Measurements from ENCODE around the gene DYRK1B. TPM values are rescaled to one million over a fixed set of nuclear protein-coding genes. Genes with fewer than 3 reads are reported as not detected.

Gene DYRK1B
- total RNA-seq, 1 donor from 2014 or later, result 31.7 TPM

DNA sequence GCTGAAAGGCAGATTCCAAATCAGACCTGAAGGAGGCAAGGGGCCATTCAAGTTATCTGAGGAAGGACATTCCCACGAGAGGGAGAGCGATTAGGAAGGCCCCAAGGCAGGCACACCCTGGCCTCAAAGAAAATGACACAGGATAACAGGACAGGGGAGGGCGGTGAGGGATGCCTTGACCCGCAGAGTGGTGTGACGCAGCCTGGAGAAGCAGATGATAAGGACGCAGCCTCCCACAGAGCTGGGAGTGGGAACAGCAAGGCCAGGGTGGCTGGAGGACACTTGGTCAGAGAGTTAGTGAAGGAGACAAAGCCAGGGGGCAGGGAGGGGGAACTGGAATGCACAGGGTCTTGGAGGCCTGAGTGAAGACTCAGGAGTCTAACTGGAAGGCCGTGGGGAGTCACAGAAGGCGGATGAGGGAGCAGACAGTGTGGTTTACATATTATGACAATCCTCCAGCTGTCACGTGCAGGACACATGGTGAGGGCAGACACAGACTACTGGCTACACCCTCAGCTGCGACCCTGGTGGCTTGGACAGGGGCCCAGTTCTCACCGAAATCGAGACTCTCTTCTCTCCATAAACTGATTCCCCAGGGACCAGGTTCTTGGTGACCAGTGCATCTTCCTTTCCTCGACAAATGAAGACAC is 5.8 kb upstream of the DYRK1B start:
- Mint-ChIP-seq H3K36me3 (ENCODE audit: unreplicated experiment) (peaks cover 9% of the 10 kb centered on the region), H3K9me3 (ENCODE audit: unreplicated experiment) (no peaks in the 10 kb centered on the region), H3K27me3 (ENCODE audit: unreplicated experiment) (no peaks in the 10 kb centered on the region), H3K4me3 (ENCODE audit: unreplicated experiment) (no peak overlapping the region), H3K27ac (ENCODE audit: unreplicated experiment) (no peak overlapping the region), H3K4me1 (ENCODE audit: unreplicated experiment) (peaks cover 24% of the 10 kb centered on the region)
- TF ChIP-seq, protein P1, sequence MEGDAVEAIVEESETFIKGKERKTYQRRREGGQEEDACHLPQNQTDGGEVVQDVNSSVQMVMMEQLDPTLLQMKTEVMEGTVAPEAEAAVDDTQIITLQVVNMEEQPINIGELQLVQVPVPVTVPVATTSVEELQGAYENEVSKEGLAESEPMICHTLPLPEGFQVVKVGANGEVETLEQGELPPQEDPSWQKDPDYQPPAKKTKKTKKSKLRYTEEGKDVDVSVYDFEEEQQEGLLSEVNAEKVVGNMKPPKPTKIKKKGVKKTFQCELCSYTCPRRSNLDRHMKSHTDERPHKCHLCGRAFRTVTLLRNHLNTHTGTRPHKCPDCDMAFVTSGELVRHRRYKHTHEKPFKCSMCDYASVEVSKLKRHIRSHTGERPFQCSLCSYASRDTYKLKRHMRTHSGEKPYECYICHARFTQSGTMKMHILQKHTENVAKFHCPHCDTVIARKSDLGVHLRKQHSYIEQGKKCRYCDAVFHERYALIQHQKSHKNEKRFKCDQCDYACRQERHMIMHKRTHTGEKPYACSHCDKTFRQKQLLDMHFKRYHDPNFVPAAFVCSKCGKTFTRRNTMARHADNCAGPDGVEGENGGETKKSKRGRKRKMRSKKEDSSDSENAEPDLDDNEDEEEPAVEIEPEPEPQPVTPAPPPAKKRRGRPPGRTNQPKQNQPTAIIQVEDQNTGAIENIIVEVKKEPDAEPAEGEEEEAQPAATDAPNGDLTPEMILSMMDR (IDR thresholded peaks at IDR 0.05), result no peak
- no peak for DNase-seq (ENCODE audit: extremely low spot score, unreplicated experiment)

DNA sequence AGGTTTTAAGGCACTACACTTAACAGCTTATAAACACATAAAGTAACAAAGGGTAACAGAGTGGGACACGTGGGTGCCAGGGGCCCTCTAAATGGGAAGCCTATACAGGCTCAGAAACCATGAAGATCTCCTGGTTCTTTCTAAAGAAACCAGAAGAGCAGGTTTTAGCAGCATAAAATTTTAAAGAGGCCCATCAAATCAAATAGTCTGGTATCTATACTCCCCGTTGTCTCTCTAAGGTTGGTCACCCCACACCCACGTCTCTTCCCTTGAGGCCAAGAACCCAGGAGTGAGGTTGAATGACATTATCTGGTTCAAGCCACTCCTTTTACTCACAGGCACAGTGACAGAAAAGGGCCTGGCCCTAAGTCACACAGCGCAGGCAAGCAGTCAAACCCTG is 4.6 kb upstream of the DYRK1B start:
- Mint-ChIP-seq H3K27ac (ENCODE audit: unreplicated experiment) (no peak overlapping the region), H3K4me1 (ENCODE audit: unreplicated experiment) (peaks cover 19% of the 10 kb centered on the region), H3K9me3 (ENCODE audit: unreplicated experiment) (no peaks in the 10 kb centered on the region), H3K36me3 (ENCODE audit: unreplicated experiment) (peaks cover 14% of the 10 kb centered on the region), H3K27me3 (ENCODE audit: unreplicated experiment) (no peaks in the 10 kb centered on the region), H3K4me3 (ENCODE audit: unreplicated experiment) (no peak overlapping the region)
- TF ChIP-seq, protein P1 (IDR thresholded peaks at IDR 0.05), result no peak
- DNase-seq (ENCODE audit: extremely low spot score, unreplicated experiment), result no peak

- Mint-ChIP-seq H3K4me3 (ENCODE audit: unreplicated experiment) (no peak overlapping the region), H3K4me1 (ENCODE audit: unreplicated experiment) (peaks cover 19% of the 10 kb centered on the region), H3K9me3 (ENCODE audit: unreplicated experiment) (no peaks in the 10 kb centered on the region), H3K27me3 (ENCODE audit: unreplicated experiment) (no peaks in the 10 kb centered on the region), H3K27ac (ENCODE audit: unreplicated experiment) (no peak overlapping the region), H3K36me3 (ENCODE audit: unreplicated experiment) (peaks cover 14% of the 10 kb centered on the region)
- DNase-seq (ENCODE audit: extremely low spot score, unreplicated experiment), result no peak
- TF ChIP-seq, protein P1 (IDR thresholded peaks at IDR 0.05), result no peak
These were observed 4.0 kb upstream of the DYRK1B start for GRCh38 chr19:39837978-39838377.

- TF ChIP-seq, protein P1 (IDR thresholded peaks at IDR 0.05), result no peak
- H3K36me3 Mint-ChIP-seq (ENCODE audit: unreplicated experiment), result peaks cover 29% of the 10 kb centered on the region
- H3K4me1 Mint-ChIP-seq (ENCODE audit: unreplicated experiment), result peaks cover 19% of the 10 kb centered on the region
- H3K4me3 Mint-ChIP-seq (ENCODE audit: unreplicated experiment), result peak overlapping the region; percentile 83
- no peak for DNase-seq (ENCODE audit: extremely low spot score, unreplicated experiment)
- peak overlapping the region; percentile 88 for H3K27ac Mint-ChIP-seq (ENCODE audit: unreplicated experiment)
- no peaks in the 10 kb centered on the region for H3K9me3 Mint-ChIP-seq (ENCODE audit: unreplicated experiment)
- H3K27me3 Mint-ChIP-seq (ENCODE audit: unreplicated experiment), result no peaks in the 10 kb centered on the region
These were observed 402 bp upstream of the DYRK1B start for GRCh38 chr19:39834287-39834841.

DNA sequence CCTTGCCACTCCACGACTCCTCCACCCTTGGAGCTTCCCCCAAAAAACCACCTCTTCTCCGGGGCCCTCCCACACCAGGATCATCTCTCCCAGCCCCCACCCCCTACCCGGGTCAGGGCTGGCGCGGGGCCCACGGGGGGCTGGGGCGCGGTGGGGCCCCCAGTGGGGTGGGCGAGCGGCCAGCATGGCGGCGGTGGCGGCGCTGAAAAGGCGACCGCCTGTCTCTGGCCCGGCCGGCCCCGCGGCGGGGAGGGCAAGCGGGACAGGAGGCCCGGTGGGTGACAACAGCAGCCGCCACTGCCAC is 850 bp downstream of the DYRK1B start:
- TF ChIP-seq, protein P1 (IDR thresholded peaks at IDR 0.05), result no peak
- H3K9me3 Mint-ChIP-seq (ENCODE audit: unreplicated experiment), result no peaks in the 10 kb centered on the region
- H3K27me3 Mint-ChIP-seq (ENCODE audit: unreplicated experiment), result no peaks in the 10 kb centered on the region
- H3K4me3 Mint-ChIP-seq (ENCODE audit: unreplicated experiment), result peak overlapping the region; percentile 83
- peak overlapping the region; percentile 71 for H3K27ac Mint-ChIP-seq (ENCODE audit: unreplicated experiment)
- no peak for DNase-seq (ENCODE audit: extremely low spot score, unreplicated experiment)
- peaks cover 19% of the 10 kb centered on the region for H3K4me1 Mint-ChIP-seq (ENCODE audit: unreplicated experiment)
- H3K36me3 Mint-ChIP-seq (ENCODE audit: unreplicated experiment), result peaks cover 40% of the 10 kb centered on the region
